Panc1 (cell line): ENCODE measurements around the gene TMOD3. TPM values are rescaled to one million over a fixed set of nuclear protein-coding genes. Genes with fewer than 3 reads are reported as not detected.

Source experiments
- ATAC-seq: fragments of 200-7000 bp; cut with Tn5 transposase; 2 replicates; pipeline ENCODE4 v1.9.1; 2020; ENCODE audit warnings: mild to moderate bottlenecking, moderate library complexity
- BruUV-seq: library from RNA; stranded (reverse); fragments of 400-500 nt; replicated peaks from 2 replicates; lab custom pipeline; 2021; lab: Mats Ljungman, UMichigan
- CTCF ChIA-PET: fragments of 300-600 bp; sonication (Branson Sonifier 250); formaldehyde crosslinking; loops from one replicate; lab custom pipeline; 2022; ENCODE audit warnings: antibody characterized with exemption; lab: Charles Lee
- POLR2A ChIA-PET: fragments of 300-600 bp; sonication (Branson Sonifier 250); formaldehyde crosslinking; loops from one replicate; lab custom pipeline; 2022; ENCODE audit warnings: antibody characterized with exemption; lab: Charles Lee
- DNase-seq: peaks from one replicate; pipeline ENCODE4 v3.0.0-alpha.2; 2010; ENCODE audit warnings: low read depth, low spot score
- H3K27ac ChIP-seq: 2 replicates; pipeline ENCODE4 v1.5.1; 2011; ENCODE audit warnings: mild to moderate bottlenecking, low read length, inconsistent platforms
- H3K27me3 ChIP-seq: fragments of 200-500 bp; sonication (Bioruptor generic); 2 replicates; pipeline ENCODE4 v1.6.0; 2014; ENCODE audit warnings: low read length, inconsistent platforms; ENCODE audit not compliant: control insufficient read depth, insufficient read depth
- H3K36me3 ChIP-seq: fragments of 200-500 bp; sonication (Bioruptor generic); 2 replicates; pipeline ENCODE4 v1.5.1; 2014; ENCODE audit warnings: inconsistent platforms, mild to moderate bottlenecking, low read length, moderate library complexity; ENCODE audit not compliant: control insufficient read depth, insufficient read depth
- H3K4me1 ChIP-seq: 2 replicates; pipeline ENCODE4 v1.5.1; 2011; ENCODE audit warnings: inconsistent platforms, mild to moderate bottlenecking, low read length, moderate library complexity; ENCODE audit not compliant: control insufficient read depth, insufficient read depth
- H3K4me3 ChIP-seq, 2 experiments: 2 replicates each; pipeline ENCODE4 v1.5.1; 2011 to 2012; ENCODE audit warnings: low read depth in 2 of 2, low read length in 2 of 2, mild to moderate bottlenecking in 2 of 2, inconsistent platforms in 1 of 2, moderate library complexity in 1 of 2
- H3K9me3 ChIP-seq: fragments of 200-500 bp; sonication (Bioruptor generic); 2 replicates; pipeline ENCODE4 v1.5.1; 2014; ENCODE audit warnings: low read depth, mild to moderate bottlenecking, inconsistent platforms, low read length, moderate library complexity; ENCODE audit not compliant: control insufficient read depth, insufficient read depth
- CTCF ChIP-seq: fragments of 450-650 bp; IDR thresholded peaks from 2 replicates; pipeline ENCODE4 v1.5.1; 2017; ENCODE audit warnings: mild to moderate bottlenecking
- POLR2AphosphoS5 ChIP-seq: IDR thresholded peaks from 2 replicates; pipeline ENCODE4 v1.6.1; 2012; ENCODE audit warnings: mild to moderate bottlenecking, low read depth, low read length, moderate library complexity
- REST ChIP-seq, 2 experiments: IDR thresholded peaks; 2 replicates each; pipeline ENCODE4 v1.6.1; 2011 to 2012; ENCODE audit warnings: low read depth in 2 of 2, control low read depth in 1 of 2, low read length in 1 of 2, mild to moderate bottlenecking in 1 of 2, moderate library complexity in 1 of 2; ENCODE audit not compliant: insufficient read depth in 1 of 2
- SIN3A ChIP-seq: IDR thresholded peaks from 2 replicates; pipeline ENCODE4 v1.6.1; 2012; ENCODE audit warnings: low read depth, mild to moderate bottlenecking, low read length, moderate library complexity, borderline replicate concordance; ENCODE audit not compliant: insufficient read depth
- TCF7L2 ChIP-seq: IDR thresholded peaks from 2 replicates; pipeline ENCODE4 v1.6.1; 2011; ENCODE audit warnings: mild to moderate bottlenecking, low read depth, low read length, inconsistent platforms
- in situ Hi-C: cut with HindIII; loops from 2 replicates; pipeline ENCODE4 v1.10.0; 2016; ENCODE audit warnings: low sequenced_read_pairs, low pct_unique_long_range_greater_than_20kb
- intact Hi-C: fragments of 100-400 bp; cut with micrococcal nuclease; formaldehyde crosslinking; loops from one replicate; pipeline ENCODE4 v1.10.0; 2022; ENCODE audit not compliant: unreplicated experiment
- total RNA-seq: library from RNA; stranded (reverse); gene quantifications from one replicate; pipeline ENCODE4 v1.2.1, GENCODE V29; 2021; ENCODE audit not compliant: unreplicated experiment

TMOD3 gene
- total RNA-seq, 1 experiment from 2014 or later, result 53.4 TPM

- TSS peak; percentile 28 for BruUV-seq
- H3K27me3 ChIP-seq, result no peaks in the 10 kb centered on the region
- H3K27ac ChIP-seq, result no peak overlapping the region
- no peaks in the 10 kb centered on the region for H3K36me3 ChIP-seq
- ChIA-PET POLR2A (no interaction called here), CTCF (no interaction called here)
- H3K4me1 ChIP-seq, result no peaks in the 10 kb centered on the region
- intact Hi-C loops (no loop called here), in situ Hi-C loops (no loop called here)
- H3K4me3 ChIP-seq, result no peak overlapping the region
- ATAC-seq, result no peak
- no peak for TF ChIP-seq REST (IDR thresholded peaks at IDR 0.05; ENCODE audit: insufficient read depth in 1 of 2, low read depth in 2 of 2, low read length in 1 of 2)
- no peak for TF ChIP-seq TCF7L2
- TF ChIP-seq CTCF, result no peak
- no peak for TF ChIP-seq POLR2AphosphoS5
- TF ChIP-seq SIN3A, result no peak
- no peaks in the 10 kb centered on the region for H3K9me3 ChIP-seq
- no peak for DNase-seq
Observed at GRCh38 chr15:51924156-51925068, 95.0 kb downstream of the TMOD3 start.

- intact Hi-C loops (no loop called here), in situ Hi-C loops (no loop called here)
- no peak overlapping the region for H3K4me3 ChIP-seq
- ATAC-seq (no peak), DNase-seq (no peak)
- TF ChIP-seq REST (IDR thresholded peaks at IDR 0.05; ENCODE audit: insufficient read depth in 1 of 2, low read depth in 2 of 2, low read length in 1 of 2) (no peak), POLR2AphosphoS5 (no peak), SIN3A (no peak), CTCF (no peak), TCF7L2 (no peak)
- no peaks in the 10 kb centered on the region for H3K9me3 ChIP-seq
- POLR2A ChIA-PET, result interaction anchor here (0.7 kb wide), 1 partner anchor 143 kb away, joined by 5 read pairs; no protein-coding TSS in a partner anchor
- CTCF ChIA-PET, result interaction anchor here (0.6 kb wide), 1 partner anchor 13 kb away, joined by 5 read pairs; no protein-coding TSS in a partner anchor
- no peaks in the 10 kb centered on the region for H3K27me3 ChIP-seq
- no peaks in the 10 kb centered on the region for H3K4me1 ChIP-seq
- H3K36me3 ChIP-seq, result no peaks in the 10 kb centered on the region
- no peak overlapping the region for H3K27ac ChIP-seq
- BruUV-seq, result no TSS peak
Observed at GRCh38 chr15:51926809-51927208, 97.4 kb downstream of the TMOD3 start.
